HepG2 (cell line): ENCODE results near the gene UNC5B. TPM values are rescaled to one million over a fixed set of nuclear protein-coding genes. Genes with fewer than 3 reads are reported as not detected.

Source experiments
- ATAC-seq: fragments of 200-7000 bp; cut with Tn5 transposase; 3 replicates; pipeline ENCODE4 v1.9.1; 2020; ENCODE audit warnings: mild to moderate bottlenecking, moderate library complexity
- BruUV-seq: library from RNA; stranded (reverse); fragments of 400-500 nt; replicated peaks from 2 replicates; lab custom pipeline; 2021; lab: Mats Ljungman, UMichigan
- CTCF ChIA-PET: fragments of 300-600 bp; formaldehyde crosslinking; extraction: SDS; loops from one replicate; lab custom pipeline; 2021; ENCODE audit warnings: low total read pairs, inconsistent platforms, low intra/inter-chr PET ratio; lab: Yijun Ruan, JAX
- POLR2A ChIA-PET: fragments of 350-600 bp; sonication (Branson Sonifier 250); formaldehyde crosslinking; loops from one replicate; lab custom pipeline; 2020; ENCODE audit warnings: antibody characterized with exemption, inconsistent platforms; lab: Yijun Ruan, JAX
- DNase-seq: peaks from one replicate; pipeline ENCODE4 v3.0.0-alpha.2; 2015; ENCODE audit warnings: low spot score
- FAIRE-seq: peaks from 3 replicates; lab custom pipeline; 2011; peaks lifted over from hg19 to GRCh38; lab: Jason Lieb, UNC
- H2AFZ ChIP-seq: one replicate; pipeline ENCODE4 v1.6.1; 2011; ENCODE audit warnings: low read length, inconsistent platforms
- H3K27ac ChIP-seq: fragments of 300-600 bp; 3 replicates; pipeline ENCODE4 v1.8.0; 2011; ENCODE audit warnings: mixed run types, mild to moderate bottlenecking, mixed read lengths, low read length, inconsistent platforms; ENCODE audit not compliant: insufficient read depth; ENCODE audit errors: extremely low read length
- H3K27me3 ChIP-seq, 2 experiments: fragments of 200-600 bp in 1 of 2; 2 replicates in 1 of 2; 3 replicates in 1 of 2; pipeline versions ENCODE4 v1.6.0 to v1.8.0; 2011; ENCODE audit warnings: low read length in 2 of 2, mild to moderate bottlenecking in 2 of 2, moderate library complexity in 2 of 2, inconsistent platforms in 1 of 2; ENCODE audit not compliant: insufficient read depth in 2 of 2, control insufficient read depth in 1 of 2
- H3K36me3 ChIP-seq, 2 experiments: fragments of 200-600 bp in 1 of 2; replicated peaks in 1 of 2; 2 replicates in 1 of 2; 3 replicates in 1 of 2; pipeline versions ENCODE4 v1.5.1 to v1.8.0; 2011; ENCODE audit warnings: low read length in 2 of 2, inconsistent platforms in 1 of 2; ENCODE audit not compliant: insufficient read depth in 2 of 2, control insufficient read depth in 1 of 2
- H3K4me1 ChIP-seq: 2 replicates; pipeline ENCODE4 v1.5.1; 2012; ENCODE audit warnings: low read length, inconsistent platforms; ENCODE audit not compliant: insufficient read depth
- H3K4me2 ChIP-seq: 2 replicates; pipeline ENCODE4 v1.6.0; 2011; ENCODE audit warnings: low read depth, low read length, inconsistent platforms
- H3K4me3 ChIP-seq, 3 experiments: fragments of 200-600 bp in 1 of 3; sonication (generic), shearing (Covaris generic) in 1 of 3; replicated peaks in 1 of 3; 2 replicates each; pipeline ENCODE4 v1.5.1; 2011 to 2016; ENCODE audit warnings: low read length in 3 of 3, inconsistent platforms in 2 of 3, low read depth in 2 of 3, mild to moderate bottlenecking in 2 of 3, control low read depth in 1 of 3, mixed read lengths in 1 of 3; ENCODE audit not compliant: insufficient read depth in 1 of 3
- H3K79me2 ChIP-seq: one replicate; pipeline ENCODE4 v1.6.1; 2011; ENCODE audit warnings: low read length, inconsistent platforms; ENCODE audit not compliant: insufficient read depth
- H3K9ac ChIP-seq: 2 replicates; pipeline ENCODE4 v1.6.0; 2011; ENCODE audit warnings: mild to moderate bottlenecking, low read depth, low read length, inconsistent platforms; ENCODE audit not compliant: insufficient read depth
- H3K9me3 ChIP-seq: 2 replicates; pipeline ENCODE4 v1.5.1; 2012; ENCODE audit warnings: mild to moderate bottlenecking, low read length
- H4K20me1 ChIP-seq: 2 replicates; pipeline ENCODE4 v1.6.0; 2011; ENCODE audit warnings: inconsistent platforms, mild to moderate bottlenecking, low read length, moderate library complexity; ENCODE audit not compliant: insufficient read depth
- AKAP8 ChIP-seq: sonication (generic); formaldehyde crosslinking; IDR thresholded peaks from 2 replicates; pipeline ENCODE4 v1.5.1; 2020; ENCODE audit warnings: mild to moderate bottlenecking, missing genetic modification reagents
- CREM ChIP-seq, 2 experiments: sonication (generic) in 1 of 2; formaldehyde crosslinking in 1 of 2; IDR thresholded peaks; 2 replicates each; pipeline versions ENCODE4 v1.4.0 to v1.6.1; 2016 to 2020; ENCODE audit warnings: antibody characterized with exemption in 1 of 2, mild to moderate bottlenecking in 1 of 2, missing genetic modification reagents in 1 of 2
- GABPA ChIP-seq, 2 experiments: IDR thresholded peaks; 2 replicates each; pipeline ENCODE4 v1.6.1; 2011 to 2016; ENCODE audit warnings: low read depth in 2 of 2, low read length in 1 of 2, missing biosample characterization in 1 of 2, missing genetic modification characterization in 1 of 2
- MIER3 ChIP-seq: IDR thresholded peaks from 2 replicates; pipeline ENCODE4 v1.6.1; 2016; ENCODE audit warnings: missing compliant biosample characterization, borderline replicate concordance
- NCOR1 ChIP-seq: fragments of 200-600 bp; sonication (generic); IDR thresholded peaks from 2 replicates; pipeline ENCODE4 v1.7.0; 2017; ENCODE audit warnings: antibody characterized with exemption, low read length, borderline replicate concordance
- NR1H2 ChIP-seq: sonication (generic); formaldehyde crosslinking; IDR thresholded peaks from 2 replicates; pipeline ENCODE4 v1.8.1; 2022; ENCODE audit warnings: low read depth, missing genetic modification reagents, borderline replicate concordance
- TARDBP ChIP-seq: sonication (generic); formaldehyde crosslinking; IDR thresholded peaks from 2 replicates; pipeline ENCODE4 v1.8.0; 2022; ENCODE audit warnings: mild to moderate bottlenecking, missing genetic modification reagents
- TEAD2 ChIP-seq: sonication (generic); formaldehyde crosslinking; IDR thresholded peaks from 2 replicates; pipeline ENCODE4 v1.9.0; 2021; ENCODE audit warnings: missing genetic modification reagents
- U2AF2 ChIP-seq: fragments of 200-400 bp; formaldehyde crosslinking; IDR thresholded peaks from 2 replicates; pipeline ENCODE4 v1.6.1; 2017; ENCODE audit warnings: low read depth, mild to moderate bottlenecking, low read length
- ZNF382 ChIP-seq: sonication (generic); formaldehyde crosslinking; IDR thresholded peaks from 2 replicates; pipeline ENCODE4 v1.5.0; 2020; ENCODE audit warnings: missing genetic modification reagents, mild to moderate bottlenecking, borderline replicate concordance
- ZNF777 ChIP-seq: sonication (generic); formaldehyde crosslinking; IDR thresholded peaks from 2 replicates; pipeline ENCODE4 v1.4.0; 2020; ENCODE audit warnings: missing genetic modification reagents
- WGBS: methylation state at CpG from one replicate; pipeline ENCODE4 v1.1.6; 2017; ENCODE audit warnings: low lambda C conversion rate; 5-methylcytosine and 5-hydroxymethylcytosine counted together
- in situ Hi-C: cut with HindIII; loops from 2 replicates; pipeline ENCODE4 v1.10.0; 2017; ENCODE audit warnings: low pct_unique_long_range_greater_than_20kb; ENCODE audit not compliant: extremely low pct_ligation_motif_present
- intact Hi-C: fragments of 100-400 bp; cut with micrococcal nuclease; formaldehyde crosslinking; loops from one replicate; pipeline ENCODE4 v1.10.0; 2022; ENCODE audit not compliant: unreplicated experiment
- polyA plus RNA-seq, 8 experiments: library from polyadenylated mRNA; depleted of rRNA in 3 of 8; stranded (reverse) in 7 of 8; unstranded in 1 of 8; fragments of >200 nt; fragmentation: Illumina TruSeq in 4 of 8; extraction: Trizol in 4 of 8; gene quantifications; 2 replicates each; pipeline versions ENCODE4 v1.2.1 to v1.2.3, GENCODE V29; 2011 to 2016; ENCODE audit warnings: low read depth in 4 of 8, missing spikeins in 1 of 8, mixed read lengths in 1 of 8; ENCODE audit not compliant: insufficient read depth in 1 of 8
- total RNA-seq, 5 experiments: library from RNA; depleted of rRNA; stranded (reverse); fragments of >200 nt; fragmentation: Illumina TruSeq; extraction: Trizol; gene quantifications; 2 replicates each; pipeline ENCODE4 v1.2.3, GENCODE V29; 2016; ENCODE audit warnings: low read depth in 1 of 5

The UNC5B gene
- total and polyA plus RNA-seq, 2 of the 13 experiments (the other 11 are each of a cell fraction or from before 2014, with no cell fraction given), result 0.07 TPM

DNA sequence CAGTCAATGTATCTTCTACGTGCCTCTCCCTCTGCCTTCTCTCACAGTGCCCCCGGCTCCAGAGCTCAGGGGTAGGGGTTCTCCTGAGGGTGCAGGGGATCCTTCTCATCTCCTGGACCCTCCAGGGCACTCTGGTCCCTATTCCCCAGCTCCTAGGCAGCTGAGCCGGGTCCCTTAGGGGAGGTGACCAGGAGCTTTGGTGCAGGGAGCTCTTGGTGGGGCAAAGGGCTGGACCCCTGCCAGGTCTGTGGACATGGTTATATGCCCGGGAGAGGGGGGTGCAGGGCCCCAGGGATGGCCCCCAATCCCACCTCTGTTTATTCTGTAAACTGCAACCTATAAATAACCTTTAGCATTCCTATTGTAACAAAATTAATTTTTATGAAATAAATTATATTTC is 90.1 kb downstream of the UNC5B start:
- 0% methylated on average over 3 of the region's 4 CpGs for WGBS
- no peak for FAIRE-seq
- no peaks in the 10 kb centered on the region for H3K36me3 ChIP-seq
- H3K9me3 ChIP-seq, result no peaks in the 10 kb centered on the region
- in situ Hi-C loops (no loop called here), intact Hi-C loops (no loop called here)
- CTCF ChIA-PET, result interaction anchor here (1.2 kb wide), 1 partner anchor 306 kb away, joined by 4 read pairs; no protein-coding TSS in a partner anchor
- H3K4me3 ChIP-seq, result no peak overlapping the region
- no peak overlapping the region for H2AFZ ChIP-seq
- ATAC-seq, result no peak
- H3K79me2 ChIP-seq, result no peaks in the 10 kb centered on the region
- peaks cover 2 to 13% of the 10 kb centered on the region in 2 experiments; a peak in 2 of 5 replicates for H3K27me3 ChIP-seq
- TF ChIP-seq TARDBP (CRISPR knock-in tag), result no peak
- TF ChIP-seq ZNF777 (CRISPR knock-in tag), result no peak
- no peak for TF ChIP-seq ZNF382
- no peak for TF ChIP-seq AKAP8
- no peak for TF ChIP-seq NR1H2
- TF ChIP-seq MIER3 (CRISPR knock-in tag), result no peak
- no peak for TF ChIP-seq CREM (IDR thresholded peaks at IDR 0.05)
- no peak for TF ChIP-seq CREM (CRISPR knock-in tag; IDR thresholded peaks at IDR 0.05)
- TF ChIP-seq GABPA (IDR thresholded peaks at IDR 0.05; ENCODE audit: low read depth, low read length), result no peak
- TF ChIP-seq GABPA (CRISPR knock-in tag; IDR thresholded peaks at IDR 0.05; ENCODE audit: low read depth), result no peak
- TF ChIP-seq NCOR1, result no peak
- TF ChIP-seq TEAD2, result no peak
- no peak for TF ChIP-seq U2AF2
- BruUV-seq, result no TSS peak
- H3K9ac ChIP-seq, result no peak overlapping the region
- no peak overlapping the region for H3K4me2 ChIP-seq
- peaks cover 3% of the 10 kb centered on the region; the same call in 1 of the 2 replicates for H3K4me1 ChIP-seq
- POLR2A ChIA-PET, result no interaction called here
- 0 out of 2 replicates have a peak, but pooled peaks cover 3% of the 10 kb centered on the region for H4K20me1 ChIP-seq
- no peak overlapping the region for H3K27ac ChIP-seq
- DNase-seq, result no peak
